ENCODE measurements around the gene SLC24A1. TPM values are rescaled to one million over a fixed set of nuclear protein-coding genes. Genes with fewer than 3 reads are reported as not detected.

Gene SLC24A1
- total RNA-seq, 1 experiment from 2014 or later: 3.0 TPM

DNA sequence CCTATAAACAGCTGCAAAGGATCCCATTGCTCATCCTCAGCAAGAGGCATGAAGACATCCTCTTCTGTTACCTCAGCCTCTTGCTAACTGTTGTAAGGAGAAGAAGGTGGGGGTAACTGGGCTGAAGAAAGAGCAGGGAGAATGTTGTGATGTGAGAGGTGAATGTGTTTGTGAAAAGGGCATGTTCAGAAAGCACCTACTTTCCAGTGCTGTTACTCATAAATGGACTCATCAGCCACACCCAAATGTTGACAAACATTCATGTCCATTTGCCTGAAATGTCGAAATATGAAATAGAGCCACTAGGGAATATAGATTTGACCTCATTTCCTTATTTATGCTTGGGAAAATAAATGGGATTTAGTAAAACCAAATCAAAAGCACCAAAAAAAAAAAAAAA lies 12.6 kb downstream of the SLC24A1 start:
- H3K36me3 ChIP-seq (ENCODE audit: low read depth, low read length): no peaks in the 10 kb centered on the region
- H2AFZ ChIP-seq (ENCODE audit: low read length): no peak overlapping the region
- no TSS peak for BruUV-seq (replicated peaks)
- no peaks in the 10 kb centered on the region for H4K20me1 ChIP-seq (ENCODE audit: low read length)
- no peak overlapping the region for H3K4me3 ChIP-seq (ENCODE audit: low read length)
- H3K79me2 ChIP-seq (ENCODE audit: low read length): no peaks in the 10 kb centered on the region
- H3K4me1 ChIP-seq (ENCODE audit: insufficient read depth, low read length): peaks cover 10% of the 10 kb centered on the region; the same call in 1 of the 2 replicates
- no peaks in the 10 kb centered on the region for H3F3A ChIP-seq (ENCODE audit: low read length, unreplicated experiment)
- no peaks in the 10 kb centered on the region for H3K27me3 ChIP-seq (ENCODE audit: low read length)
- no peaks in the 10 kb centered on the region for H3K9me2 ChIP-seq (replicated peaks; ENCODE audit: low read length)
- intact Hi-C loops (cut with micrococcal nuclease): no loop called here
- H3K27ac ChIP-seq (ENCODE audit: low read length): no peak overlapping the region
- CTCF ChIA-PET: no interaction called here
- POLR2A ChIA-PET (ENCODE audit: unreplicated experiment): no interaction called here
- peak; percentile 46 for DNase-seq
- no peak for ATAC-seq
- H3K9me3 ChIP-seq (ENCODE audit: low read length): no peaks in the 10 kb centered on the region
- H3K4me2 ChIP-seq (ENCODE audit: low read length): 0 out of 2 replicates have a peak overlapping the region, but pooled peaks have one; percentile 9
- no peak overlapping the region for H3K9ac ChIP-seq (ENCODE audit: low read length)
- TF ChIP-seq EZH2 (IDR thresholded peaks at IDR 0.05; ENCODE audit: low read length, unreplicated experiment): no peak

- TF ChIP-seq EZH2 (IDR thresholded peaks at IDR 0.05; ENCODE audit: low read length, unreplicated experiment): no peak
- TF ChIP-seq, protein P1, sequence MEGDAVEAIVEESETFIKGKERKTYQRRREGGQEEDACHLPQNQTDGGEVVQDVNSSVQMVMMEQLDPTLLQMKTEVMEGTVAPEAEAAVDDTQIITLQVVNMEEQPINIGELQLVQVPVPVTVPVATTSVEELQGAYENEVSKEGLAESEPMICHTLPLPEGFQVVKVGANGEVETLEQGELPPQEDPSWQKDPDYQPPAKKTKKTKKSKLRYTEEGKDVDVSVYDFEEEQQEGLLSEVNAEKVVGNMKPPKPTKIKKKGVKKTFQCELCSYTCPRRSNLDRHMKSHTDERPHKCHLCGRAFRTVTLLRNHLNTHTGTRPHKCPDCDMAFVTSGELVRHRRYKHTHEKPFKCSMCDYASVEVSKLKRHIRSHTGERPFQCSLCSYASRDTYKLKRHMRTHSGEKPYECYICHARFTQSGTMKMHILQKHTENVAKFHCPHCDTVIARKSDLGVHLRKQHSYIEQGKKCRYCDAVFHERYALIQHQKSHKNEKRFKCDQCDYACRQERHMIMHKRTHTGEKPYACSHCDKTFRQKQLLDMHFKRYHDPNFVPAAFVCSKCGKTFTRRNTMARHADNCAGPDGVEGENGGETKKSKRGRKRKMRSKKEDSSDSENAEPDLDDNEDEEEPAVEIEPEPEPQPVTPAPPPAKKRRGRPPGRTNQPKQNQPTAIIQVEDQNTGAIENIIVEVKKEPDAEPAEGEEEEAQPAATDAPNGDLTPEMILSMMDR (conservative IDR thresholded peaks at IDR 0.05; ENCODE audit: low read depth, low read length): no peak
- TF ChIP-seq EZH2phosphoT487 (IDR thresholded peaks at IDR 0.05; ENCODE audit: borderline replicate concordance, low read length): no peak
- H3K4me3 ChIP-seq (ENCODE audit: low read length): no peak overlapping the region
- H3K36me3 ChIP-seq (ENCODE audit: low read depth, low read length): no peaks in the 10 kb centered on the region
- ATAC-seq (no peak), DNase-seq (no peak)
- no peak overlapping the region for H3K9ac ChIP-seq (ENCODE audit: low read length)
- intact Hi-C loops (cut with micrococcal nuclease): loop anchor here (1.0 kb wide), 1 partner anchor 191 kb away; no protein-coding TSS in a partner anchor
- ChIA-PET CTCF (interaction anchor here (0.5 to 0.7 kb wide), 2 partner anchors 22 to 65 kb away, joined by 3 read pairs; no protein-coding TSS in a partner anchor), POLR2A (ENCODE audit: unreplicated experiment) (no interaction called here)
- BruUV-seq (replicated peaks): no TSS peak
- H4K20me1 ChIP-seq (ENCODE audit: low read length): no peaks in the 10 kb centered on the region
- no peaks in the 10 kb centered on the region for H3K79me2 ChIP-seq (ENCODE audit: low read length)
- H3K4me1 ChIP-seq (ENCODE audit: insufficient read depth, low read length): peaks cover 10% of the 10 kb centered on the region; the same call in 1 of the 2 replicates
- H3K9me3 ChIP-seq (ENCODE audit: low read length): no peaks in the 10 kb centered on the region
- no peak overlapping the region for H3K27ac ChIP-seq (ENCODE audit: low read length)
- H2AFZ ChIP-seq (ENCODE audit: low read length): no peak overlapping the region
- no peak overlapping the region for H3K4me2 ChIP-seq (ENCODE audit: low read length)
- no peaks in the 10 kb centered on the region for H3K9me2 ChIP-seq (replicated peaks; ENCODE audit: low read length)
- no peaks in the 10 kb centered on the region for H3K27me3 ChIP-seq (ENCODE audit: low read length)
- H3F3A ChIP-seq (ENCODE audit: low read length, unreplicated experiment): no peaks in the 10 kb centered on the region
Observed at GRCh38 chr15:65638109-65638508, 16.4 kb downstream of the SLC24A1 start.

DNA sequence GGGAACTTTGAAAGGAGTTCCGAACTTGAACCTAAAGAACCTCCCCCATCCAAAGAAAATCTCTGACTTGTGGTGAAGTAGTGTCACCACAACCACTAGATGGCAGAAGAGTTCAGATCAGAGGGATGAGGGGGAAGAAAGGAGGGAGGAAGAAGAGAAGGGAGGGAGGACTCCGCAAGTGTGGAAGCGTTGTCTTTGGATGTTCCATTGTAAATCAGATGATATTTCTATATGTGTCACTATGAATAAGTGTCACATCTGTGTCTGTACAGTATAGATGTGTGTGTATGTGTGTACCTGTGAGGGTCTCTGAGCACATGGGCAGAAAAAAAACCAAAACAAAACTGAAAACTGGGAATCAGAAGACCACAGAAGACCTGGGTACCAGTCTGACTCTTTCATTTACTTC lies 16.9 kb downstream of the SLC24A1 start:
- Histone ChIP-seq H3K9me3 (ENCODE audit: low read length) (no peaks in the 10 kb centered on the region), H3K27me3 (ENCODE audit: low read length) (no peaks in the 10 kb centered on the region), H3F3A (ENCODE audit: low read length, unreplicated experiment) (no peaks in the 10 kb centered on the region), H3K9me2 (replicated peaks; ENCODE audit: low read length) (no peaks in the 10 kb centered on the region), H3K79me2 (ENCODE audit: low read length) (no peaks in the 10 kb centered on the region), H3K36me3 (ENCODE audit: low read depth, low read length) (no peaks in the 10 kb centered on the region), H4K20me1 (ENCODE audit: low read length) (no peaks in the 10 kb centered on the region), H3K9ac (ENCODE audit: low read length) (no peak overlapping the region), H3K4me3 (ENCODE audit: low read length) (no peak overlapping the region), H3K27ac (ENCODE audit: low read length) (no peak overlapping the region), H3K4me1 (ENCODE audit: insufficient read depth, low read length) (peaks cover 8% of the 10 kb centered on the region; the same call in 1 of the 2 replicates), H3K4me2 (ENCODE audit: low read length) (0 out of 2 replicates have a peak overlapping the region, but pooled peaks have one; percentile 11), H2AFZ (ENCODE audit: low read length) (no peak overlapping the region)
- ChIA-PET CTCF (interaction anchor here (0.7 kb wide), 1 partner anchor 21 kb away, joined by 3 read pairs; no protein-coding TSS in a partner anchor), POLR2A (ENCODE audit: unreplicated experiment) (no interaction called here)
- DNase-seq: peak; percentile 81
- BruUV-seq (replicated peaks): no TSS peak
- TF ChIP-seq, protein P1 (conservative IDR thresholded peaks at IDR 0.05; ENCODE audit: low read depth, low read length): peak; percentile 82
- no peak for TF ChIP-seq EZH2phosphoT487 (IDR thresholded peaks at IDR 0.05; ENCODE audit: borderline replicate concordance, low read length)
- TF ChIP-seq EZH2 (IDR thresholded peaks at IDR 0.05; ENCODE audit: low read length, unreplicated experiment): no peak
- intact Hi-C loops (cut with micrococcal nuclease): loop anchor here (1.0 kb wide), 1 partner anchor 191 kb away; no protein-coding TSS in a partner anchor
- ATAC-seq: peak; percentile 77

Measured in PC-3 (cell line).